GM21576 (cell line): ENCODE measurements around the gene HMGCS1.
"Not testable (repeated sequence)": the region's sequence is repeated elsewhere in the genome, so short reads cannot be mapped to it uniquely, and the experiment has no call there.

Source experiments
- ATAC-seq: cut with Tn5 transposase; IDR thresholded peaks from one replicate; pipeline ENCODE4 v1.9.1; 2021; ENCODE audit warnings: mild to moderate bottlenecking, moderate library complexity; ENCODE audit not compliant: unreplicated experiment

HMGCS1 gene

GRCh38 chr5:43313854-43314457, 744 bp upstream of the HMGCS1 start:
- no peak for ATAC-seq

- peak; percentile 3 for ATAC-seq
Observed at GRCh38 chr5:43312699-43313034, 545 bp downstream of the HMGCS1 start.

- ATAC-seq, result no peak
Observed at GRCh38 chr5:43312076-43312661, 1.0 kb downstream of the HMGCS1 start.

- ATAC-seq, result no peak
Observed at GRCh38 chr5:43309637-43310036, 3.6 kb downstream of the HMGCS1 start.

GRCh38 chr5:43309122-43309521, 4.1 kb downstream of the HMGCS1 start:
- no peak for ATAC-seq

GRCh38 chr5:43306954-43307353, 6.3 kb downstream of the HMGCS1 start:
- not testable (repeated sequence) for ATAC-seq

GRCh38 chr5:43305948-43306565, 7.2 kb downstream of the HMGCS1 start:
- peak; percentile 68 for ATAC-seq

- ATAC-seq, result peak; percentile 40
Observed at GRCh38 chr5:43304525-43304924, 8.7 kb downstream of the HMGCS1 start.

GRCh38 chr5:43303242-43303641, 10.0 kb downstream of the HMGCS1 start:
- ATAC-seq, result no peak

- no peak for ATAC-seq
Observed at GRCh38 chr5:43302481-43302880, 10.7 kb downstream of the HMGCS1 start.

GRCh38 chr5:43301653-43302091, 11.5 kb downstream of the HMGCS1 start:
- no peak for ATAC-seq

- ATAC-seq, result no peak
Observed at GRCh38 chr5:43300112-43300511, 13.1 kb downstream of the HMGCS1 start.

GRCh38 chr5:43298443-43298842, 14.8 kb downstream of the HMGCS1 start:
- ATAC-seq, result no peak

GRCh38 chr5:43296835-43297234, 16.4 kb downstream of the HMGCS1 start:
- no peak for ATAC-seq

- no peak for ATAC-seq
Observed at GRCh38 chr5:43295202-43295601, 18.0 kb downstream of the HMGCS1 start.

- no peak for ATAC-seq
Observed at GRCh38 chr5:43294226-43294625, 19.0 kb downstream of the HMGCS1 start.

- no peak for ATAC-seq
Observed at GRCh38 chr5:43290726-43291125, 22.5 kb downstream of the HMGCS1 start.

- no peak for ATAC-seq
Observed at GRCh38 chr5:43288269-43288831, 24.9 kb downstream of the HMGCS1 start.

- no peak for ATAC-seq
Observed at GRCh38 chr5:43287493-43287892, 25.7 kb downstream of the HMGCS1 start.

- ATAC-seq, result no peak
Observed at GRCh38 chr5:43286623-43287022, 26.6 kb downstream of the HMGCS1 start.

- ATAC-seq, result no peak
Observed at GRCh38 chr5:43281840-43282658, 31.2 kb downstream of the HMGCS1 start.
